Measurements from ENCODE around the gene PSD4.

PSD4 gene

GRCh38 chr2:113229795-113230194 is 56.0 kb downstream of the PSD4 start:
- H3K36me3 ChIP-seq (ENCODE audit: low read length): no peaks in the 10 kb centered on the region
- no peaks in the 10 kb centered on the region for H3K27me3 ChIP-seq (ENCODE audit: low read length)
- TF ChIP-seq EZH2phosphoT487 (conservative IDR thresholded peaks at IDR 0.05; ENCODE audit: low read length): no peak
- TF ChIP-seq CTCF (IDR thresholded peaks at IDR 0.05; ENCODE audit: insufficient read depth, low read length, poor library complexity, severe bottlenecking): no peak
- no peak overlapping the region for H2AFZ ChIP-seq (ENCODE audit: low read depth, low read length, severe bottlenecking)
- no peak overlapping the region for H3K27ac ChIP-seq (ENCODE audit: low read depth, low read length)
- H3F3A ChIP-seq (ENCODE audit: insufficient read depth): no peaks in the 10 kb centered on the region
- H3K9me2 ChIP-seq (replicated peaks; ENCODE audit: insufficient read depth, low read length): no peaks in the 10 kb centered on the region
- H3K4me2 ChIP-seq (ENCODE audit: low read depth, low read length, poor library complexity, severe bottlenecking): no peak overlapping the region
- H3K4me3 ChIP-seq (ENCODE audit: insufficient read depth, low read length, poor library complexity, severe bottlenecking): no peak overlapping the region
- H3K9me3 ChIP-seq (ENCODE audit: insufficient read depth, low read length): no peaks in the 10 kb centered on the region
- H3K9ac ChIP-seq (ENCODE audit: low read length): no peak overlapping the region
- no peaks in the 10 kb centered on the region for H3K79me2 ChIP-seq (ENCODE audit: insufficient read depth, low read length)
- no peaks in the 10 kb centered on the region for H4K20me1 ChIP-seq (ENCODE audit: low read depth, low read length)

GRCh38 chr2:113230531-113230930 is 56.8 kb downstream of the PSD4 start:
- Histone ChIP-seq H3K9me2 (replicated peaks; ENCODE audit: insufficient read depth, low read length) (no peaks in the 10 kb centered on the region), H2AFZ (ENCODE audit: low read depth, low read length, severe bottlenecking) (no peak overlapping the region), H3K4me3 (ENCODE audit: insufficient read depth, low read length, poor library complexity, severe bottlenecking) (no peak overlapping the region), H3F3A (ENCODE audit: insufficient read depth) (no peaks in the 10 kb centered on the region), H3K9me3 (ENCODE audit: insufficient read depth, low read length) (no peaks in the 10 kb centered on the region), H3K79me2 (ENCODE audit: insufficient read depth, low read length) (no peaks in the 10 kb centered on the region), H4K20me1 (ENCODE audit: low read depth, low read length) (no peaks in the 10 kb centered on the region), H3K36me3 (ENCODE audit: low read length) (no peaks in the 10 kb centered on the region), H3K27ac (ENCODE audit: low read depth, low read length) (no peak overlapping the region), H3K27me3 (ENCODE audit: low read length) (no peaks in the 10 kb centered on the region), H3K9ac (ENCODE audit: low read length) (no peak overlapping the region), H3K4me2 (ENCODE audit: low read depth, low read length, poor library complexity, severe bottlenecking) (no peak overlapping the region)
- TF ChIP-seq EZH2phosphoT487 (conservative IDR thresholded peaks at IDR 0.05; ENCODE audit: low read length) (no peak), CTCF (IDR thresholded peaks at IDR 0.05; ENCODE audit: insufficient read depth, low read length, poor library complexity, severe bottlenecking) (no peak)

- H3K27ac ChIP-seq (ENCODE audit: low read depth, low read length): no peak overlapping the region
- H3K9ac ChIP-seq (ENCODE audit: low read length): no peak overlapping the region
- H3K36me3 ChIP-seq (ENCODE audit: low read length): no peaks in the 10 kb centered on the region
- no peaks in the 10 kb centered on the region for H4K20me1 ChIP-seq (ENCODE audit: low read depth, low read length)
- H3K4me2 ChIP-seq (ENCODE audit: low read depth, low read length, poor library complexity, severe bottlenecking): no peak overlapping the region
- TF ChIP-seq EZH2phosphoT487 (conservative IDR thresholded peaks at IDR 0.05; ENCODE audit: low read length) (no peak), CTCF (IDR thresholded peaks at IDR 0.05; ENCODE audit: insufficient read depth, low read length, poor library complexity, severe bottlenecking) (no peak)
- H3K4me3 ChIP-seq (ENCODE audit: insufficient read depth, low read length, poor library complexity, severe bottlenecking): no peak overlapping the region
- no peaks in the 10 kb centered on the region for H3F3A ChIP-seq (ENCODE audit: insufficient read depth)
- H3K27me3 ChIP-seq (ENCODE audit: low read length): no peaks in the 10 kb centered on the region
- H3K9me3 ChIP-seq (ENCODE audit: insufficient read depth, low read length): no peaks in the 10 kb centered on the region
- H2AFZ ChIP-seq (ENCODE audit: low read depth, low read length, severe bottlenecking): no peak overlapping the region
- no peaks in the 10 kb centered on the region for H3K79me2 ChIP-seq (ENCODE audit: insufficient read depth, low read length)
- no peaks in the 10 kb centered on the region for H3K9me2 ChIP-seq (replicated peaks; ENCODE audit: insufficient read depth, low read length)
These were observed 57.3 kb downstream of the PSD4 start for GRCh38 chr2:113231064-113231463.
